SK-N-SH treated with all-trans-retinoic acid at 6 μM for 48 hours (cell line): Measurements from ENCODE around the gene ZNF805.

Source experiments
- ATAC-seq: fragments of 200-7000 bp; cut with Tn5 transposase; 3 replicates; pipeline ENCODE4 v1.9.1; 2020; ENCODE audit warnings: mild to moderate bottlenecking, moderate library complexity
- ARNTL ChIP-seq: fragments of 450-650 bp; formaldehyde crosslinking; IDR thresholded peaks from 2 replicates; pipeline ENCODE4 v1.5.0; 2020; ENCODE audit warnings: low read depth, mild to moderate bottlenecking, moderate library complexity, borderline replicate concordance
- BACH2 ChIP-seq: fragments of 250-450 bp; sonication (Bioruptor Pico); IDR thresholded peaks from 2 replicates; pipeline ENCODE4 v1.9.0; 2021; ENCODE audit warnings: mild to moderate bottlenecking, borderline replicate concordance
- CSDC2 ChIP-seq: fragments of 250-450 bp; sonication (Bioruptor Pico); IDR thresholded peaks from 2 replicates; pipeline ENCODE4 v1.5.0; 2020; ENCODE audit warnings: mild to moderate bottlenecking, moderate library complexity
- ESRRG ChIP-seq: fragments of 250-450 bp; sonication (Bioruptor Pico); IDR thresholded peaks from 2 replicates; pipeline ENCODE4 v1.6.1; 2021; ENCODE audit warnings: mild to moderate bottlenecking
- GLIS3 ChIP-seq: fragments of 250-450 bp; sonication (Bioruptor Pico); IDR thresholded peaks from 2 replicates; pipeline ENCODE4 v1.5.0; 2020; ENCODE audit warnings: mild to moderate bottlenecking, moderate library complexity
- ISL1 ChIP-seq: fragments of 250-450 bp; sonication (Bioruptor Pico); IDR thresholded peaks from 2 replicates; pipeline ENCODE4 v2.1.2; 2022; ENCODE audit warnings: mild to moderate bottlenecking, moderate library complexity
- OSR1 ChIP-seq: fragments of 250-450 bp; sonication (Bioruptor Pico); IDR thresholded peaks from 2 replicates; pipeline ENCODE4 v1.8.0; 2022; ENCODE audit warnings: moderate library complexity, mild to moderate bottlenecking, inconsistent platforms
- PATZ1 ChIP-seq: fragments of 250-450 bp; sonication (Bioruptor Pico); IDR thresholded peaks from 2 replicates; pipeline ENCODE4 v1.8.0; 2020; ENCODE audit warnings: mild to moderate bottlenecking, moderate library complexity, borderline replicate concordance
- PPARA ChIP-seq: fragments of 250-450 bp; sonication (Bioruptor Pico); IDR thresholded peaks from 2 replicates; pipeline ENCODE4 v1.5.0; 2020; ENCODE audit warnings: mild to moderate bottlenecking, borderline replicate concordance
- RARB ChIP-seq: fragments of 250-450 bp; sonication (Bioruptor Pico); IDR thresholded peaks from 2 replicates; pipeline ENCODE4 v1.8.0; 2021; ENCODE audit warnings: mild to moderate bottlenecking, moderate library complexity
- SNAI2 ChIP-seq: fragments of 250-450 bp; sonication (Bioruptor Pico); IDR thresholded peaks from 2 replicates; pipeline ENCODE4 v1.5.0; 2020; ENCODE audit warnings: mild to moderate bottlenecking, moderate library complexity
- TCF4 ChIP-seq: fragments of 250-450 bp; sonication (Bioruptor Pico); IDR thresholded peaks from 2 replicates; pipeline ENCODE4 v1.8.0; 2021; ENCODE audit warnings: mild to moderate bottlenecking, moderate library complexity, borderline replicate concordance
- TOX ChIP-seq: fragments of 250-450 bp; sonication (Bioruptor Pico); IDR thresholded peaks from 2 replicates; pipeline ENCODE4 v1.8.0; 2021; ENCODE audit warnings: mild to moderate bottlenecking, moderate library complexity, borderline replicate concordance
- ZC3H10 ChIP-seq: fragments of 250-450 bp; sonication (Bioruptor Pico); IDR thresholded peaks from 2 replicates; pipeline ENCODE4 v1.5.1; 2021; ENCODE audit warnings: mild to moderate bottlenecking, moderate library complexity
- ZFP3 ChIP-seq: fragments of 250-450 bp; sonication (Bioruptor Pico); IDR thresholded peaks from 2 replicates; pipeline ENCODE4 v1.5.0; 2020; ENCODE audit warnings: mild to moderate bottlenecking, moderate library complexity
- ZFP30 ChIP-seq: fragments of 450-650 bp; formaldehyde crosslinking; IDR thresholded peaks from 2 replicates; pipeline ENCODE4 v1.5.0; 2022; ENCODE audit warnings: mild to moderate bottlenecking, moderate library complexity
- ZNF565 ChIP-seq: fragments of 450-650 bp; formaldehyde crosslinking; conservative IDR thresholded peaks from 2 replicates; pipeline ENCODE4 v1.5.0; 2020; ENCODE audit warnings: low read depth, mild to moderate bottlenecking, moderate library complexity
- ZNF70 ChIP-seq: fragments of 450-650 bp; formaldehyde crosslinking; IDR thresholded peaks from 2 replicates; pipeline ENCODE4 v1.5.0; 2020; ENCODE audit warnings: mild to moderate bottlenecking, moderate library complexity
- TF ChIP-seq, protein P1 (sequence below): fragments of 250-450 bp; sonication (Bioruptor Pico); IDR thresholded peaks from 2 replicates; pipeline ENCODE4 v1.5.1; 2020; ENCODE audit warnings: low read depth, mild to moderate bottlenecking, moderate library complexity
- TF ChIP-seq, protein P2 (sequence below): fragments of 250-450 bp; sonication (Bioruptor Pico); IDR thresholded peaks from 2 replicates; pipeline ENCODE4 v1.5.0; 2020; ENCODE audit warnings: mild to moderate bottlenecking, moderate library complexity
- TF ChIP-seq, protein P3 (sequence below): fragments of 250-450 bp; sonication (Bioruptor Pico); IDR thresholded peaks from 2 replicates; pipeline ENCODE4 v1.5.1; 2021; ENCODE audit warnings: mild to moderate bottlenecking, moderate library complexity
- TF ChIP-seq, protein P4 (sequence below): fragments of 250-450 bp; sonication (Bioruptor Pico); IDR thresholded peaks from 2 replicates; pipeline ENCODE4 v1.8.0; 2021; ENCODE audit warnings: low read depth, mild to moderate bottlenecking, moderate library complexity, borderline replicate concordance

Gene ZNF805

DNA sequence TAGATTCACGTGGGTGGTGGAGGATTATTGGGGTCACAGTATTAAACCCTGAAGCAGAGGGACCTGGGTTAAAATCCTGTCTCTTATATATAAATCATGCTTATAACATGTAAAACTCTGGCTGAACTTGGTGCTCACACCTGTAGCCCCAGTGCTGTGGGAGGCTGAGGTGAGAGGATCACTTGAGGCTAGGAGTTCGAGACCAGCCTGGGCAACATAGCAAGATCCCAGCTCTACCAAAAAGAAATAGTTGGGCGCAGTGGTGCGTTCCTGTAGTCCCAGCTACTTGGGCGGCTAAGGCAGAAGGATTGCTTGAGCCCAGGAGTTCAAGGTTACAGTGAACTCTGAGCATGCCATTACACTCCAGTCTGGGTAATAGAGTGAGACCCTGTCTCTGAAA is 2.4 kb downstream of the ZNF805 start:
- ATAC-seq = no peak
- no peak for TF ChIP-seq ZFP3
- TF ChIP-seq GLIS3 (CRISPR knock-in tag) = no peak
- TF ChIP-seq, protein P1, sequence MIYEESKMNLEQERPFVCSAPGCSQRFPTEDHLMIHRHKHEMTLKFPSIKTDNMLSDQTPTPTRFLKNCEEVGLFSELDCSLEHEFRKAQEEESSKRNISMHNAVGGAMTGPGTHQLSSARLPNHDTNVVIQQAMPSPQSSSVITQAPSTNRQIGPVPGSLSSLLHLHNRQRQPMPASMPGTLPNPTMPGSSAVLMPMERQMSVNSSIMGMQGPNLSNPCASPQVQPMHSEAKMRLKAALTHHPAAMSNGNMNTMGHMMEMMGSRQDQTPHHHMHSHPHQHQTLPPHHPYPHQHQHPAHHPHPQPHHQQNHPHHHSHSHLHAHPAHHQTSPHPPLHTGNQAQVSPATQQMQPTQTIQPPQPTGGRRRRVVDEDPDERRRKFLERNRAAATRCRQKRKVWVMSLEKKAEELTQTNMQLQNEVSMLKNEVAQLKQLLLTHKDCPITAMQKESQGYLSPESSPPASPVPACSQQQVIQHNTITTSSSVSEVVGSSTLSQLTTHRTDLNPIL (CRISPR knock-in tag) = no peak
- TF ChIP-seq, protein P2, sequence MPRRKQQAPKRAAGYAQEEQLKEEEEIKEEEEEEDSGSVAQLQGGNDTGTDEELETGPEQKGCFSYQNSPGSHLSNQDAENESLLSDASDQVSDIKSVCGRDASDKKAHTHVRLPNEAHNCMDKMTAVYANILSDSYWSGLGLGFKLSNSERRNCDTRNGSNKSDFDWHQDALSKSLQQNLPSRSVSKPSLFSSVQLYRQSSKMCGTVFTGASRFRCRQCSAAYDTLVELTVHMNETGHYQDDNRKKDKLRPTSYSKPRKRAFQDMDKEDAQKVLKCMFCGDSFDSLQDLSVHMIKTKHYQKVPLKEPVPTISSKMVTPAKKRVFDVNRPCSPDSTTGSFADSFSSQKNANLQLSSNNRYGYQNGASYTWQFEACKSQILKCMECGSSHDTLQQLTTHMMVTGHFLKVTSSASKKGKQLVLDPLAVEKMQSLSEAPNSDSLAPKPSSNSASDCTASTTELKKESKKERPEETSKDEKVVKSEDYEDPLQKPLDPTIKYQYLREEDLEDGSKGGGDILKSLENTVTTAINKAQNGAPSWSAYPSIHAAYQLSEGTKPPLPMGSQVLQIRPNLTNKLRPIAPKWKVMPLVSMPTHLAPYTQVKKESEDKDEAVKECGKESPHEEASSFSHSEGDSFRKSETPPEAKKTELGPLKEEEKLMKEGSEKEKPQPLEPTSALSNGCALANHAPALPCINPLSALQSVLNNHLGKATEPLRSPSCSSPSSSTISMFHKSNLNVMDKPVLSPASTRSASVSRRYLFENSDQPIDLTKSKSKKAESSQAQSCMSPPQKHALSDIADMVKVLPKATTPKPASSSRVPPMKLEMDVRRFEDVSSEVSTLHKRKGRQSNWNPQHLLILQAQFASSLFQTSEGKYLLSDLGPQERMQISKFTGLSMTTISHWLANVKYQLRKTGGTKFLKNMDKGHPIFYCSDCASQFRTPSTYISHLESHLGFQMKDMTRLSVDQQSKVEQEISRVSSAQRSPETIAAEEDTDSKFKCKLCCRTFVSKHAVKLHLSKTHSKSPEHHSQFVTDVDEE = no peak
- no peak for TF ChIP-seq BACH2 (CRISPR knock-in tag)
- TF ChIP-seq TCF4 (CRISPR knock-in tag) = no peak
- TF ChIP-seq ZC3H10 (CRISPR knock-in tag) = no peak
- no peak for TF ChIP-seq TOX (CRISPR knock-in tag)
- TF ChIP-seq ESRRG (CRISPR knock-in tag) = no peak
- no peak for TF ChIP-seq RARB
- no peak for TF ChIP-seq ARNTL
- no peak for TF ChIP-seq PPARA
- no peak for TF ChIP-seq ISL1
- no peak for TF ChIP-seq CSDC2 (CRISPR knock-in tag)
- no peak for TF ChIP-seq SNAI2 (CRISPR knock-in tag)

GRCh38 chr19:57244513-57244912 is 4.1 kb downstream of the ZNF805 start:
- no peak for ATAC-seq
- no peak for TF ChIP-seq SNAI2 (CRISPR knock-in tag)
- TF ChIP-seq TOX (CRISPR knock-in tag) = no peak
- no peak for TF ChIP-seq RARB
- TF ChIP-seq, protein P1 (CRISPR knock-in tag) = no peak
- no peak for TF ChIP-seq ZFP30 (CRISPR knock-in tag)
- no peak for TF ChIP-seq ZNF565 (CRISPR knock-in tag)
- TF ChIP-seq, protein P3, sequence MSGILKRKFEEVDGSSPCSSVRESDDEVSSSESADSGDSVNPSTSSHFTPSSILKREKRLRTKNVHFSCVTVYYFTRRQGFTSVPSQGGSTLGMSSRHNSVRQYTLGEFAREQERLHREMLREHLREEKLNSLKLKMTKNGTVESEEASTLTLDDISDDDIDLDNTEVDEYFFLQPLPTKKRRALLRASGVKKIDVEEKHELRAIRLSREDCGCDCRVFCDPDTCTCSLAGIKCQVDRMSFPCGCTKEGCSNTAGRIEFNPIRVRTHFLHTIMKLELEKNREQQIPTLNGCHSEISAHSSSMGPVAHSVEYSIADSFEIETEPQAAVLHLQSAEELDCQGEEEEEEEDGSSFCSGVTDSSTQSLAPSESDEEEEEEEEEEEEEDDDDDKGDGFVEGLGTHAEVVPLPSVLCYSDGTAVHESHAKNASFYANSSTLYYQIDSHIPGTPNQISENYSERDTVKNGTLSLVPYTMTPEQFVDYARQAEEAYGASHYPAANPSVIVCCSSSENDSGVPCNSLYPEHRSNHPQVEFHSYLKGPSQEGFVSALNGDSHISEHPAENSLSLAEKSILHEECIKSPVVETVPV (CRISPR knock-in tag) = no peak
- TF ChIP-seq ZFP3 = no peak
- no peak for TF ChIP-seq TCF4 (CRISPR knock-in tag)
- TF ChIP-seq ZNF70 = no peak

DNA sequence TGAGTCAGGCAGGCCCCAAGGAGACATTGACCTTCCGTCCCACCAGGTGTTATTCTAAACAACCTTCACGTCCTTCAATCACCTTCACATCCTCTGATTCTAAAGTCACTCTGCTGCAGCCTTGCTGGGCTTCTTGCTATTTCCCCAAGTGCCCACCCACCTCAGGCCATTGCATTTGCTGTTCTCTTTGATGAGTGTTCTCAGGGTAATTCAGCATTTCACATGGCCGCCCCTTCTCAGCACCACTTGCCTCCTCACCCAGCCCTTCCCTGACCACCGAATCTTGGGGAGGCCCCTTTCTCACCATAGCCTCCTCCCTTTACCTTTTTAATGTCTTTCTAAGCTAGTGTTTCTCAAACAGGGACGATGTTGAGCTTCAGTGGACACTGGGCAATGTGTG is 4.6 kb downstream of the ZNF805 start:
- no peak for ATAC-seq
- TF ChIP-seq ESRRG (CRISPR knock-in tag) (no peak), OSR1 (CRISPR knock-in tag) (no peak), RARB (no peak), ZNF565 (CRISPR knock-in tag) (no peak), BACH2 (CRISPR knock-in tag) (no peak), PATZ1 (CRISPR knock-in tag) (no peak), ZNF70 (no peak), ZC3H10 (CRISPR knock-in tag) (no peak), PPARA (no peak), ZFP3 (no peak), CSDC2 (CRISPR knock-in tag) (no peak), ZFP30 (CRISPR knock-in tag) (no peak)
- TF ChIP-seq, protein P4, sequence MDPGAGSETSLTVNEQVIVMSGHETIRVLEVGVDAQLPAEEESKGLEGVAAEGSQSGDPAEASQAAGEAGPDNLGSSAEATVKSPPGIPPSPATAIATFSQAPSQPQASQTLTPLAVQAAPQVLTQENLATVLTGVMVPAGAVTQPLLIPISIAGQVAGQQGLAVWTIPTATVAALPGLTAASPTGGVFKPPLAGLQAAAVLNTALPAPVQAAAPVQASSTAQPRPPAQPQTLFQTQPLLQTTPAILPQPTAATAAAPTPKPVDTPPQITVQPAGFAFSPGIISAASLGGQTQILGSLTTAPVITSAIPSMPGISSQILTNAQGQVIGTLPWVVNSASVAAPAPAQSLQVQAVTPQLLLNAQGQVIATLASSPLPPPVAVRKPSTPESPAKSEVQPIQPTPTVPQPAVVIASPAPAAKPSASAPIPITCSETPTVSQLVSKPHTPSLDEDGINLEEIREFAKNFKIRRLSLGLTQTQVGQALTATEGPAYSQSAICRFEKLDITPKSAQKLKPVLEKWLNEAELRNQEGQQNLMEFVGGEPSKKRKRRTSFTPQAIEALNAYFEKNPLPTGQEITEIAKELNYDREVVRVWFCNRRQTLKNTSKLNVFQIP (CRISPR knock-in tag) = no peak
- TF ChIP-seq, protein P2 = no peak
- TF ChIP-seq, protein P3 (CRISPR knock-in tag) = no peak
